Fibroblast of peridontal ligament (primary cell): Measurements from ENCODE around the gene NANS.

ENCODE experiments used
- DNase-seq: peaks from one replicate; pipeline ENCODE4 v3.0.0-alpha.2; 2010; ENCODE audit errors: extremely low read depth

Gene NANS

DNA sequence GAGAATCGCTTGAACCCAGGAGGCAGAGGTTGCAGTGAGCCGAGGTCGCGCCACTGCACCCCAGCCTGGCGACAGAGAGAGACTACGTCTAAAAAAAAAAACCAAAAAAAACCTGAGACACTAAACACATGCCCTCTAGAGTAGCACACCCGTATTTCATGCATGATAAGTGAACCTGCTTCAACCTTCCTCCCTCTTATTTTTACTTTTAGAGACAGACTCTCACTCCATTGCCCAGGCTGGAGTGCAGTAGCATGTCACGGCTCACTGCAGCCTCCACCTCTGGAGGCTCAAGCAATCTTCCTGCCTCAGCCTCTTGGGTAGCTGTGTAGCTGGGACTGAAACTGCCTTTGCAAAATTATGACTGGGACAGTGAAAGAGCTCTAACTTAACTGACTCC lies 17.6 kb upstream of the NANS start:
- DNase-seq: no peak

- no peak for DNase-seq
These were observed 16.9 kb upstream of the NANS start for GRCh38 chr9:98039607-98040017.

- no peak for DNase-seq
These were observed 16.3 kb upstream of the NANS start for GRCh38 chr9:98040212-98040611.

- DNase-seq: no peak
These were observed 12.6 kb upstream of the NANS start for GRCh38 chr9:98043915-98044314.

DNA sequence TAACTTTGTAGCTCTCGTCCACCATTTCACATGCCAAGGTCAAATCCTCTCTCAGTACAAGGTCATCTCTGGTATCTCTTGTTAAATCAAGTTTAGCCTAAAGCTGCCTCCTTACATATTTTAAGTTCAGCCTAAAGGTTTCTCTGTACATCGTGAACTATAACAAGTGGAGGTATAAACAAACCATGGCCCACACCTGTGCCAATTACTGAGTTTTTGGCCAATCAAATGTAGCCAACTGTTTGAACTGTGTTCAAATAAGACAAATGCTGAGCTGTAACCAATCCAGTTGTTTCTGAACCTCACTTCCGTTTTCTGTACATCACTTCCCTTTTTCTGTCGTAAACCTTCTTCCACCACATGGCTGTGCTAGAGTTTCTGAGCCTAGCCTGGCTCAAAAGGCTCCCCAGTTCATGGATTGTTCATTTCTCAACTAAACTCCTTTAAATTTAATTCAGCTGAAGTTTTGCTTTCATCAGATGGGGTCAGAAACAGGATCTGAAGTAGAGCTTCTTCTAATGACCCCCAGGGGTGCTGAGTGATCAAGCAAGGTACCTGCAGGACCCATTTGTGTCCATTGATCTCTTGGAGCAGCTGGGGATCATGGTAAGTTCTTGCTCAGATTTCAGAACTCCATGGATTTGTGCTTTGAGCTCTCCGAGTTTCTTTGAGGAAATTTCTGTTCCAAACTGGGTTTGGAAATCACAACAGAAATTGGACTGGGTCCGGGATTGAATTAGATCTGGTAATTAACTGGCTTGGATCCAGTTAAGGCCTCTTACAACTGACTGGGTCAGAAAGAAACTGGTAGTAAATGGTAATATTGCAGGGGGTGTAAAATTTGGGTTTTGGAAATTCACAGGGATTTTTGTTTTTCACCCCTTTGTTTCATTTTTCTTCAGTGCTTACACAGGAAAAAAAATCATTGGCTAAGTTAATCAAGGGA lies 11.0 kb upstream of the NANS start:
- DNase-seq: peak; percentile 49

- DNase-seq: no peak
These were observed 10.4 kb upstream of the NANS start for GRCh38 chr9:98046180-98046543.

- DNase-seq: no peak
These were observed 9.5 kb upstream of the NANS start for GRCh38 chr9:98047002-98047401.

DNA sequence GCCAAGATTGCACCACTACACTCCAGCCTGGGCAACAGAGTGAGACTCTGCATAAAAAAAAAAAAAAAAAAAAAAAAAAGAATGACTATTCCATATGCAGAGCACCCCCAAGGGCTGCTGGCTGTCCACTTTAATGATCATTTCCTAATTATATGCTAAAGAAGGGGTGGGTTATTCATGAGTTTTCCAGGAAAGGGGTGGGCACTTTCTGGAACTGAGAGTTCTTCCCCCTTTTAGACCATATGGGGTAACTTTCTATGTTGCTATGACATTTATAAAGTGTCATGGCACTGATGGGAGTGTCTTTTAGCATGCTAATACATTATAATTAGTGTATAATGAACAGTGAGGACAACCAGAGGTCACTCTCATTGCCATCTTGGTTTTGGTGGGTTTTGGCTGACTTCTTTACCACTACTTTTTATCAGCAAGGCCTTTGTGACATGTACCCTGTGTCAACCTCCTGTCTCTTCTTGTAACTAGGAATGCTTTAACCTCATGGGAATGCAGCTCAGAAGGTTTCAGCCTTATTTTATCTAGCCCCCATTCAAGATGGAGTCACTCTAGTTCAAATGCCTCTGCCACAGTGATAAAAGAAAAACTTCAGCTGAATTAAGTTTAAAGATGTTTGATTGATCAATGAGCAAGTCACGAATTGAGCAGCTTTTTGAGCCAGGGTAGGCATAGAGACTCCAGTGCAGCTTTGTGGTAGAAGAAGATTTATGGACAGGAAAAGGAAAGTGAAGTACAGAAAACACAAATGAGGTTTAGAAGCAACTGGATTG lies 7.1 kb upstream of the NANS start:
- no peak for DNase-seq

GRCh38 chr9:98050351-98050750 lies 6.2 kb upstream of the NANS start:
- no peak for DNase-seq

DNA sequence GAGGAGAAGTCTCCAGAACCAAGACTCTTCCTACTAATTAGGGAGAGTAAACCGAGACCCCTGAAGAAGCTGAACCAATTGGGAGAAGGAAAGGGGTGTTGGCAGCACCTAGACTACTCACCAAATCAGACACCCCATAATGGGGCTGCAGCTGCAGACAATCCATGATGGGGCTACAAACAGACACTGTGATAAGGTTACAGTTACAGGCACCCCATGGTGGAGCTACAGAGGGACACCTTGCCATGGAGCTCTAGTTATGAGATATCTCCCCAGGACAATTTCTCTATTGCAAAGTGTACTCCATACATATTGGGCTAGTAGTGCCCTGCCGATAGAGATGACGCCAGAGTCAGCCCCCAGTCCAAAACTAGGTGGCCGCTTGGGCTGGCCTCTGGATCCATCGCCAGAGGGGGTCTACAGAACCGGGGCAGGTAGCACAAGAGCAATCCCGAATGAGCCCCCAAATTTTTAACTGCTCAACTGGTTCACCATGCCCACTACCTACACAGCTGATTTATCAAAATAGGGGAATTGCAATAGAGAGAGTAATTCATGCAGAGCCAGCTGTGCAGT lies 2.1 kb upstream of the NANS start:
- no peak for DNase-seq

- peak; percentile 25 for DNase-seq
These were observed 737 bp downstream of the NANS start for GRCh38 chr9:98057138-98057799.

DNA sequence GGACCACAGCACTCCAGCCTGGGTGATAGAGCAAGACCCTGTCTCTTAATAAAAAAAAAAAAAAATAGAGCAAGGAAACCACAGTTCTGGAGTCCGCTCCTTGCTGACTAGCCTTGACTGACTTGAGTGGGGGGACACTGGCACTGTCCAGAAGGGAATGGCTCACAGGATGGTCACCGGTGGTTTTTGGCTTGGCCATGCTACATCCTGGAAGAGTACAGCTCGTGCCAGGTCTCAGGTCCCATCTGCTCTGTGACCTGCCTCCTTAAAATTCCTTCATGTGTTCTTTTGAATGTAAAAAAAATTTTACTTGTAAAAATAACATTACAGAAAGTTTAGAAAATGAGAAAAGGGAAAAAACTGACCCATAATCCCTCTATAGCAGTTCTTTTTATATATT lies 5.6 kb downstream of the NANS start:
- no peak for DNase-seq

DNA sequence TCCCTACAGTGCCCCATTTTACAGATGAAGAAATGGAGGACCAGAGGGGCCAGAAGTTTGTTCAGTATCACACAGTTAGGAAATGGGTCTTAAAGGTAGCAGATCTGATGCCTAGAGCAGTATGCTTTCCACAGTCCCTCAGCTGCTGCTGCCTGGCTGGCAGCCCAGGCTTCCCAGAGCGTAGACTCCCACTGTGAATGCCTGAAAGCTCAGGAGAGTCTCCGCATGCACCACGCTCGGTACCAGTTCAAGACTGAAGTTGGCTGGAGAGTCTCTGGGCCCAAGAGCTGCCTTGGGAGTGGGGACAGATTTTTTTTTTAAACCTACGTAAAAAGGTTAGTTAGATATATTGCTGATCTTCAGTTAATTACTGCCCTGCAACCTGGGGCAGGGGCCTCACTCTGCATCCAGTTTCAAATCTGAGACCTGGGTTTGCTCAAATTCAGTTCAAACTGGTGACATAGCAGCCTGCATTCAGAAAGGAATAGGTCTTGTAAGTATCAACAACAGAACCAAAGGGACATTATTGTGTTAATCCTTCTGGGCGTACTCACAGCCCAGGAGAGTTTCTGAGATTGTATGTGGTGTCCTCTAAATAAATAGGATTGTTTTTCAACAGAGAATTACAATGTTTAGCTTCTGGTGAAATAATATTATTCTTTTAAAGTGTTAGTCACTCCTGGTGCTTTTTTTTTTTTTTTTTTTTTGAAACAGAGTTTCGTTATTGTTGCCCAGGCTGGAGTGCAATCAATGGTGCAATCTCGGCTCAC lies 8.3 kb downstream of the NANS start:
- no peak for DNase-seq

DNA sequence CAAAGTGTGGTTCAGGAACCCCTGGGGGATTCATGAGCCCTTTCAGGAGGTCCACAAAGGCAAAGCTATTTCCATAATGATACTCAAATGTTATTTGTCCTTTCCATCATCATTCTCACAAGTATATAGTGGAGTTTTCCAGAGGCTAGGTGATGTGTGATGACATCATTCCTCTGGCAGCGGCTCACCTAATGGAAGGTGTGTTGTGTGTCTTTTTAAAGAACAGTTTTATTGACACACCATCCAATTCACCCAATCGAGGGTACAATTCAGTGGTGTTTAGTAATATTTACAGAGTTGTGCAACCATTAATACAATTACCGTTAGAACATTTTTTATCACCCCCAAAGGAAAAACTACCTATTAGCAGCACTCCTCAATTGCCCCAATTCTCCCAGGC lies 9.7 kb downstream of the NANS start:
- no peak for DNase-seq

DNA sequence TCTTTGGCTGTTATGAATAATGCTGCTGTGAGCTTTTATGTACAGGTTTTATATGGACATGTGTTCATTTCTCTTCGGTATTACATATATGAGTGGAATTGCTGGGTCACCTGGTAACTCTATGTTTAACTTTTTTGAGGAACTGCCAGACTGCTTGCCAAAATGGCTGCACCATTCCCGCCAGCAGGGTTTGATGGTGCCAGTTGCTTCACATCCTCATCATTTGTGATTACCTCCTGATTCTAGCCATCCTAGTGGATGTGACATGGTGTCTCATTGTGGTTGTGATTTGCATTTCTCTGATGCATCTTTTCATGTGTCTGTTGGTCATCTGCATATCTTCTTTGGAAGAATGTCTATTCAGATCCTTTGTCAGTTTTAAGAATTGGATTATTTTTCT lies 10.7 kb downstream of the NANS start:
- DNase-seq: no peak

- DNase-seq: no peak
These were observed 13.0 kb downstream of the NANS start for GRCh38 chr9:98069551-98069950.

GRCh38 chr9:98070704-98071103 lies 14.2 kb downstream of the NANS start:
- DNase-seq: no peak

DNA sequence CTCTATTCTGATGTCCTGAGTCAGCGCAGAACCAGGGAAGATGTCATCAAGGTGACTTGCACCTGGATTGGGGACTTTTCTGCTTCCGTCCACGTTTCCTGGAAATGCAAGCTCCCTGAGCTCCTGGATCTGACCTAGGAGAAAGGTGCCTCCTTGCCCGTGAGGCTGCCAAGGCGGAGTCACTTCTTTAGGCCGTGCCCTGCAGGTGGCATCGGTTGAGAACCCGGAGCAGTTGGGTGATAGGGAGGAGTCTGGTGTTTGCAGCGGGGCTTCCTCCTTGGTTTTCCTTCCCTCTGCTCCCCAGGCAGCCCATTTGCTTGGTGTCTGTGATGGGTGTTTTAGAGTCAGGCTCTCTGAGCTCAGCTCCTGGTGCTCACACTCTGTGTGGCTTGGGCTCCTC lies 15.2 kb downstream of the NANS start:
- no peak for DNase-seq

DNA sequence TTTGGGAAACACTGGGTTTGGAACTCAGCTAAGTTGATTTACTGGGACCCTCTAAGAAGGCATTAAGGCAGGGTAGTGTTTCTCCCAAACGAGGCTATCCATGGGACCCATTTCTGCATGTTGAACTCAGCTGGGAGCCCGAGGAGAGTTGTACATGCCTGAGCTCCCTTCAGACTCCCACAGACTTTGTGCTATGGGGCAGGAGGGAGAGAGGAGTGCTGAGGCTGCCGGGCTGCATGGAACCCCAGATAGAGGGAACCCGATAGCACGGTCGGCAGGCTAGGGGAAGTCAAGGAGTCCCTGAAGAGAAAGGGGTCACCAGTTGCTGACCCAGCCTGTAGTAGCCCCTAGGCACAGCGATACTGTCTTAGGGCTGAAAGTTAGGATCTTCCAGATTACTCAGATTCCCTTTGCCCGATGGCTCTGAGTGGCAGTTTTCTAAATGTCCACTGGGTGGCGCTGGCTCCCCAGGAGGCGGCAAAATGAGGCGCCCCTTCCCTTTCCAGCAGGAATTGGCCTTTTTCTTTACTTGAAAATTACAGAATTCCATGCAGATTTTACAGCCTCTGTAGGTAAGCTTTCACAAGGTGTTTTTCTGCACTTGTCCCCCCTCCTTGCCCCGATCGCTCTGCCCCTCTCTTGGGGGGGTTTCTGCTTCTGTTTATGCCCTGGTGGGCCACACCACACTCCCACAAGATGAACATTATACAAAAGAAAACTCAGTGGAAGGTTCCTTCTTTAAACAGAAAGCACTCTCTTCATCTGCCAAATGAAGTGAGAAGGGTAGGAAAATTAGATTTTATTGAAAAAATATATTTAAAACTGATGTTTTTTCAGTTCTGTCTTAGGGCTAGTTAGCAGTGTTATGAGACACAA lies 17.8 kb downstream of the NANS start:
- DNase-seq: peak; percentile 74

DNA sequence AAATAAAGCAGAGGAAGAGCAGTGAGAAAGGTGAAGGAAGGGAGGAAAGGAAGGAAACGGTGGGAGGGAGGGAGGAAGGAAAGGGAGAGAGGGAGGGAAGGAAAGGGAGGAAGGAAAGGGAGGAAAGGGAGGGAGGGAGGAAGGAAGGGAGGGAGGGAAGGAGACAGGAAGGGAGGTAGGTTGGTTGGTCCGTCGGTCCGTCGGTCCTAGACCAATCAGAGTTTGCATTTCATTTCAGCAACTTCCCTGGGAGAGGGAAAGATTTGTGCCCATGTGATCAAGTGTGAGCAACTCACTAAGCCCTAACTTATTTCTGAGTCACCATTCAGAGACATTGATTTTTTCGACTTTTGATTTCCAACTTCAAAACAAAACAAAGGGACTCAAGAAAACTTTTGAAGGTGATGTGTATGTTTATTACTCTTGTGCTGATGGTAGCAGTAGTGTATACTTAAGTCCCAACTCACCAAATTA lies 18.8 kb downstream of the NANS start:
- DNase-seq: peak; percentile 89
